K562 (cell line): ENCODE data around the gene RAE1. TPM values are rescaled to one million over a fixed set of nuclear protein-coding genes. Genes with fewer than 3 reads are reported as not detected.

Experiments
- BCOR ChIP-seq: fragments of 450-650 bp; IDR thresholded peaks from 2 replicates; pipeline ENCODE4 v1.6.1; 2016
- CTBP1 ChIP-seq: fragments of 450-650 bp; IDR thresholded peaks from 2 replicates; pipeline ENCODE4 v1.6.1; 2016; ENCODE audit warnings: borderline replicate concordance
- JUND ChIP-seq, 2 experiments: IDR thresholded peaks; 2 replicates in 1 of 2; 3 replicates in 1 of 2; pipeline ENCODE4 v1.6.1; 2011; ENCODE audit warnings: borderline replicate concordance in 2 of 2, low read depth in 2 of 2, low read length in 2 of 2, improper control_type of control experiment in 1 of 2, missing biosample characterization in 1 of 2, missing genetic modification characterization in 1 of 2, missing genetic modification reagents in 1 of 2
- KDM5B ChIP-seq: fragments of 200-600 bp; sonication (generic); IDR thresholded peaks from 2 replicates; pipeline ENCODE4 v1.6.1; 2012; ENCODE audit warnings: low read depth, mild to moderate bottlenecking, moderate library complexity, low read length, control low read depth, inconsistent platforms; ENCODE audit not compliant: insufficient replicate concordance
- POLR2G ChIP-seq: fragments of 200-400 bp; formaldehyde crosslinking; IDR thresholded peaks from 2 replicates; pipeline ENCODE4 v1.6.1; 2017; ENCODE audit warnings: low read depth, mild to moderate bottlenecking, antibody characterized with exemption, low read length, moderate library complexity
- RBM25 ChIP-seq: fragments of 200-400 bp; formaldehyde crosslinking; IDR thresholded peaks from 2 replicates; pipeline ENCODE4 v1.6.1; 2018; ENCODE audit warnings: low read length, low read depth, moderate library complexity; ENCODE audit not compliant: severe bottlenecking
- TOE1 ChIP-seq, 2 experiments: fragments of 450-650 bp in 1 of 2; sonication (generic) in 1 of 2; formaldehyde crosslinking in 1 of 2; IDR thresholded peaks; 2 replicates each; pipeline versions ENCODE4 v1.7.1 to v1.8.0; 2016 to 2022; ENCODE audit warnings: borderline replicate concordance in 2 of 2, mild to moderate bottlenecking in 2 of 2, antibody characterized with exemption in 1 of 2, inconsistent platforms in 1 of 2, low read depth in 1 of 2, missing genetic modification reagents in 1 of 2, moderate library complexity in 1 of 2
- ZNF431 ChIP-seq: sonication (generic); formaldehyde crosslinking; IDR thresholded peaks from 2 replicates; pipeline ENCODE4 v1.8.0; 2022; ENCODE audit warnings: mild to moderate bottlenecking, missing genetic modification reagents
- ZNF76 ChIP-seq: fragments of 250-450 bp; sonication (Bioruptor Pico); IDR thresholded peaks from 2 replicates; pipeline ENCODE4 v1.4.0; 2020; ENCODE audit warnings: mild to moderate bottlenecking, moderate library complexity, borderline replicate concordance
- polyA plus RNA-seq, 8 experiments: library from polyadenylated mRNA; depleted of rRNA in 4 of 8; stranded (reverse) in 5 of 8; unstranded in 3 of 8; fragments of >200 nt; fragmentation: Nextera tagmentation in 2 of 8; fragmentation: Illumina TruSeq in 1 of 8; extraction: Ambion mirVana in 2 of 8; extraction: Trizol in 1 of 8; gene quantifications; 2 replicates each; pipeline versions ENCODE4 v1.2.1 to v1.2.3, GENCODE V29; 2011 to 2014; ENCODE audit warnings: inconsistent platforms in 1 of 8, missing spikeins in 1 of 8
- total RNA-seq, 7 experiments: library from RNA; depleted of rRNA in 6 of 7; stranded (reverse); fragments of >200 nt in 6 of 7; fragmentation: Illumina TruSeq in 2 of 7; extraction: Trizol in 2 of 7; gene quantifications; 2 replicates each; pipeline versions ENCODE4 v1.2.1 to v1.2.3, GENCODE V29; 2011 to 2021; ENCODE audit warnings: low replicate concordance in 1 of 7
- TF ChIP-seq, protein P1 (sequence below): sonication (generic); formaldehyde crosslinking; IDR thresholded peaks from 2 replicates; pipeline ENCODE4 v1.8.1; 2023; ENCODE audit warnings: mild to moderate bottlenecking, missing genetic modification reagents, moderate library complexity
- TF ChIP-seq, protein P2 (sequence below), 3 experiments: IDR thresholded peaks in 2 of 3; conservative IDR thresholded peaks in 1 of 3; 2 replicates each; pipeline ENCODE4 v1.5.1; 2011 to 2012; ENCODE audit warnings: low read length in 3 of 3, mild to moderate bottlenecking in 3 of 3, control low read depth in 2 of 3, improper control_type of control experiment in 1 of 3, inconsistent platforms in 1 of 3, low read depth in 1 of 3, mixed read lengths in 1 of 3, moderate library complexity in 1 of 3; ENCODE audit not compliant: insufficient read depth in 2 of 3
- TF ChIP-seq, protein P3 (sequence below): fragments of 200-800 bp; sonication (Bioruptor generic); IDR thresholded peaks from 2 replicates; pipeline ENCODE4 v1.6.1; 2016; ENCODE audit warnings: missing genetic modification characterization, missing compliant biosample characterization
- TF ChIP-seq, protein P4 (sequence below): fragments of 250-450 bp; sonication (Bioruptor Pico); IDR thresholded peaks from 2 replicates; pipeline ENCODE4 v1.8.0; 2022; ENCODE audit warnings: moderate library complexity, mild to moderate bottlenecking, inconsistent platforms

The RAE1 gene
- total and polyA plus RNA-seq, 9 of the 15 experiments (the other 6 are each of a cell fraction or from before 2014, with no cell fraction given): 33.7 to 248 (median 77.7) TPM

DNA sequence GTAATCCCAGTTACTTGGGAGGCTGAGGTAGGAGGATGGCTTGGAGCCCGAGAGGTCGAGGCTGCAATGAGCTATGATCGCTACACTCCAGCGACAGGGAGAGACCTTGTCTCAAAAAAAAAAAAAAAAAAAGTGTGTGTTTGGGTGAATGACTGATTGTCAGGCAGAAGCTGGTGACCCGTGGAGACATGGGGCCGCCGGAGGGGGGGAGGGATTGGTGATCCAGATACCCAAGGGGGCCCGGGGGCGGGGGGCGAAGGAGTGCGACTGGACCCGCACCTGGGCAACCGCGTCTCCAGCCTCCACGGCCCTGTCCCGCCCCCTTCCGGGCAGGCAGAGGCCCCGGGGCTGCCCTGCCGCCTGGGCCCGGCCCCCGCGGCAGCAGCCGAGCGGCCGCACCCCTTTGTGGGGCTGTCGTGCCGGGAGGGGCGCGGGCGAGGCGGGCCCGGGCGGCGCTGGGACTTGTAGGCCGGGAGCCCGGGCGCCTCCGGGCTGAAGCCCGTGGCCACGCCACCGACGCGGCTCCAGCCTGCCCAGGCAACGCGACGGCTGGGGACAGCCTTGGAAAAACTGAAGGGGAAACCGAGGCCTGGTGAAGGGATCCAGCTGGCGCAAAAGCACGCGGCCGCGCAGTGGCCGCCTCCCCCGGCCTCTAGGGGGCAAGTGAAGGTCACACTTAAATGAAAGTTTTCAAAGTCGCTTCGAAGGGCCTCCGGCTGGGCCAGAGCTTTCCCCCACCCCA, 38.1 kb downstream of the RAE1 start (continued):
- TF ChIP-seq JUND (IDR thresholded peaks at IDR 0.05; ENCODE audit: borderline replicate concordance, low read depth, low read length) (0 out of 2 replicates have a peak, but pooled peaks have one; percentile 3), JUND (tag; IDR thresholded peaks at IDR 0.05; ENCODE audit: borderline replicate concordance, low read depth, low read length) (no peak), BCOR (0 out of 2 replicates have a peak, but pooled peaks have one; percentile 20), ZNF431 (CRISPR knock-in tag) (0 out of 2 replicates have a peak, but pooled peaks have one; percentile 15), KDM5B (peak; percentile 56), RBM25 (peak; percentile 6), TOE1 (IDR thresholded peaks at IDR 0.05; ENCODE audit: borderline replicate concordance) (no peak; the same call in 1 of the 2 replicates), TOE1 (CRISPR knock-in tag; IDR thresholded peaks at IDR 0.05; ENCODE audit: borderline replicate concordance, low read depth) (no peak), POLR2G (peak; percentile 85), CTBP1 (peak; percentile 73), ZNF76 (CRISPR knock-in tag) (peak; percentile 34; the same call in 1 of the 2 replicates)
- TF ChIP-seq, protein P1, sequence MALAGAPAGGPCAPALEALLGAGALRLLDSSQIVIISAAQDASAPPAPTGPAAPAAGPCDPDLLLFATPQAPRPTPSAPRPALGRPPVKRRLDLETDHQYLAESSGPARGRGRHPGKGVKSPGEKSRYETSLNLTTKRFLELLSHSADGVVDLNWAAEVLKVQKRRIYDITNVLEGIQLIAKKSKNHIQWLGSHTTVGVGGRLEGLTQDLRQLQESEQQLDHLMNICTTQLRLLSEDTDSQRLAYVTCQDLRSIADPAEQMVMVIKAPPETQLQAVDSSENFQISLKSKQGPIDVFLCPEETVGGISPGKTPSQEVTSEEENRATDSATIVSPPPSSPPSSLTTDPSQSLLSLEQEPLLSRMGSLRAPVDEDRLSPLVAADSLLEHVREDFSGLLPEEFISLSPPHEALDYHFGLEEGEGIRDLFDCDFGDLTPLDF (CRISPR knock-in tag): 0 out of 2 replicates have a peak, but pooled peaks have one; percentile 49
- TF ChIP-seq, protein P2, sequence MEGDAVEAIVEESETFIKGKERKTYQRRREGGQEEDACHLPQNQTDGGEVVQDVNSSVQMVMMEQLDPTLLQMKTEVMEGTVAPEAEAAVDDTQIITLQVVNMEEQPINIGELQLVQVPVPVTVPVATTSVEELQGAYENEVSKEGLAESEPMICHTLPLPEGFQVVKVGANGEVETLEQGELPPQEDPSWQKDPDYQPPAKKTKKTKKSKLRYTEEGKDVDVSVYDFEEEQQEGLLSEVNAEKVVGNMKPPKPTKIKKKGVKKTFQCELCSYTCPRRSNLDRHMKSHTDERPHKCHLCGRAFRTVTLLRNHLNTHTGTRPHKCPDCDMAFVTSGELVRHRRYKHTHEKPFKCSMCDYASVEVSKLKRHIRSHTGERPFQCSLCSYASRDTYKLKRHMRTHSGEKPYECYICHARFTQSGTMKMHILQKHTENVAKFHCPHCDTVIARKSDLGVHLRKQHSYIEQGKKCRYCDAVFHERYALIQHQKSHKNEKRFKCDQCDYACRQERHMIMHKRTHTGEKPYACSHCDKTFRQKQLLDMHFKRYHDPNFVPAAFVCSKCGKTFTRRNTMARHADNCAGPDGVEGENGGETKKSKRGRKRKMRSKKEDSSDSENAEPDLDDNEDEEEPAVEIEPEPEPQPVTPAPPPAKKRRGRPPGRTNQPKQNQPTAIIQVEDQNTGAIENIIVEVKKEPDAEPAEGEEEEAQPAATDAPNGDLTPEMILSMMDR (IDR thresholded peaks at IDR 0.05 in 2 of 3, conservative IDR thresholded peaks at IDR 0.05 in 1 of 3; ENCODE audit: insufficient read depth in 2 of 3, low read depth in 1 of 3, low read length in 3 of 3): peak; percentile 19 to 59 (median 40); a peak in 4 of 6 replicates
- TF ChIP-seq, protein P3, sequence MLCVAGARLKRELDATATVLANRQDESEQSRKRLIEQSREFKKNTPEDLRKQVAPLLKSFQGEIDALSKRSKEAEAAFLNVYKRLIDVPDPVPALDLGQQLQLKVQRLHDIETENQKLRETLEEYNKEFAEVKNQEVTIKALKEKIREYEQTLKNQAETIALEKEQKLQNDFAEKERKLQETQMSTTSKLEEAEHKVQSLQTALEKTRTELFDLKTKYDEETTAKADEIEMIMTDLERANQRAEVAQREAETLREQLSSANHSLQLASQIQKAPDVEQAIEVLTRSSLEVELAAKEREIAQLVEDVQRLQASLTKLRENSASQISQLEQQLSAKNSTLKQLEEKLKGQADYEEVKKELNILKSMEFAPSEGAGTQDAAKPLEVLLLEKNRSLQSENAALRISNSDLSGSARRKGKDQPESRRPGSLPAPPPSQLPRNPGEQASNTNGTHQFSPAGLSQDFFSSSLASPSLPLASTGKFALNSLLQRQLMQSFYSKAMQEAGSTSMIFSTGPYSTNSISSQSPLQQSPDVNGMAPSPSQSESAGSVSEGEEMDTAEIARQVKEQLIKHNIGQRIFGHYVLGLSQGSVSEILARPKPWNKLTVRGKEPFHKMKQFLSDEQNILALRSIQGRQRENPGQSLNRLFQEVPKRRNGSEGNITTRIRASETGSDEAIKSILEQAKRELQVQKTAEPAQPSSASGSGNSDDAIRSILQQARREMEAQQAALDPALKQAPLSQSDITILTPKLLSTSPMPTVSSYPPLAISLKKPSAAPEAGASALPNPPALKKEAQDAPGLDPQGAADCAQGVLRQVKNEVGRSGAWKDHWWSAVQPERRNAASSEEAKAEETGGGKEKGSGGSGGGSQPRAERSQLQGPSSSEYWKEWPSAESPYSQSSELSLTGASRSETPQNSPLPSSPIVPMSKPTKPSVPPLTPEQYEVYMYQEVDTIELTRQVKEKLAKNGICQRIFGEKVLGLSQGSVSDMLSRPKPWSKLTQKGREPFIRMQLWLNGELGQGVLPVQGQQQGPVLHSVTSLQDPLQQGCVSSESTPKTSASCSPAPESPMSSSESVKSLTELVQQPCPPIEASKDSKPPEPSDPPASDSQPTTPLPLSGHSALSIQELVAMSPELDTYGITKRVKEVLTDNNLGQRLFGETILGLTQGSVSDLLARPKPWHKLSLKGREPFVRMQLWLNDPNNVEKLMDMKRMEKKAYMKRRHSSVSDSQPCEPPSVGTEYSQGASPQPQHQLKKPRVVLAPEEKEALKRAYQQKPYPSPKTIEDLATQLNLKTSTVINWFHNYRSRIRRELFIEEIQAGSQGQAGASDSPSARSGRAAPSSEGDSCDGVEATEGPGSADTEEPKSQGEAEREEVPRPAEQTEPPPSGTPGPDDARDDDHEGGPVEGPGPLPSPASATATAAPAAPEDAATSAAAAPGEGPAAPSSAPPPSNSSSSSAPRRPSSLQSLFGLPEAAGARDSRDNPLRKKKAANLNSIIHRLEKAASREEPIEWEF (CRISPR knock-in tag): peak; percentile 47
- TF ChIP-seq, protein P4, sequence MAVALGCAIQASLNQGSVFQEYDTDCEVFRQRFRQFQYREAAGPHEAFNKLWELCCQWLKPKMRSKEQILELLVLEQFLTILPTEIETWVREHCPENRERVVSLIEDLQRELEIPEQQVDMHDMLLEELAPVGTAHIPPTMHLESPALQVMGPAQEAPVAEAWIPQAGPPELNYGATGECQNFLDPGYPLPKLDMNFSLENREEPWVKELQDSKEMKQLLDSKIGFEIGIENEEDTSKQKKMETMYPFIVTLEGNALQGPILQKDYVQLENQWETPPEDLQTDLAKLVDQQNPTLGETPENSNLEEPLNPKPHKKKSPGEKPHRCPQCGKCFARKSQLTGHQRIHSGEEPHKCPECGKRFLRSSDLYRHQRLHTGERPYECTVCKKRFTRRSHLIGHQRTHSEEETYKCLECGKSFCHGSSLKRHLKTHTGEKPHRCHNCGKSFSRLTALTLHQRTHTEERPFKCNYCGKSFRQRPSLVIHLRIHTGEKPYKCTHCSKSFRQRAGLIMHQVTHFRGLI: no peak
